ENCODE results near the gene DHFR2.

DNA sequence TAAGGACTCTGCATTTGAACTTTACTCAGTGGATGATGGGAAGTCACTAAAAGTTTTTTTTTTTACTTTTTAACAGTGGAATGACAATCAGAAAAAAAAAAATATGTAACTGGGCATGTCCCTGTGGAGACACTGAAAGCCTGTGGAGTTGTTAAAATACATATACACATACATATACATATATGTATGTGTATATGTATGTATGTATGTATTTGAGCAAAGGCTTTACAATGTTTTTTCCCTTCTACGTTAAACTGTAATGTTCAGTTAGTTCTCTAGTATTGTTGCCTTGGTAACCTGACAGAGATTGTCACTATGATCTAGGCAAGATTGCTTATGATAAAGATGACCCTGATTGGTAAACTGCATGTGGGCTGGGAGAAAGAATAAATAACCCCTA is 30.4 kb upstream of the DHFR2 start:
- TF ChIP-seq EZH2phosphoT487 (IDR thresholded peaks at IDR 0.05; ENCODE audit: low read depth) = no peak
- TF ChIP-seq, protein P1, sequence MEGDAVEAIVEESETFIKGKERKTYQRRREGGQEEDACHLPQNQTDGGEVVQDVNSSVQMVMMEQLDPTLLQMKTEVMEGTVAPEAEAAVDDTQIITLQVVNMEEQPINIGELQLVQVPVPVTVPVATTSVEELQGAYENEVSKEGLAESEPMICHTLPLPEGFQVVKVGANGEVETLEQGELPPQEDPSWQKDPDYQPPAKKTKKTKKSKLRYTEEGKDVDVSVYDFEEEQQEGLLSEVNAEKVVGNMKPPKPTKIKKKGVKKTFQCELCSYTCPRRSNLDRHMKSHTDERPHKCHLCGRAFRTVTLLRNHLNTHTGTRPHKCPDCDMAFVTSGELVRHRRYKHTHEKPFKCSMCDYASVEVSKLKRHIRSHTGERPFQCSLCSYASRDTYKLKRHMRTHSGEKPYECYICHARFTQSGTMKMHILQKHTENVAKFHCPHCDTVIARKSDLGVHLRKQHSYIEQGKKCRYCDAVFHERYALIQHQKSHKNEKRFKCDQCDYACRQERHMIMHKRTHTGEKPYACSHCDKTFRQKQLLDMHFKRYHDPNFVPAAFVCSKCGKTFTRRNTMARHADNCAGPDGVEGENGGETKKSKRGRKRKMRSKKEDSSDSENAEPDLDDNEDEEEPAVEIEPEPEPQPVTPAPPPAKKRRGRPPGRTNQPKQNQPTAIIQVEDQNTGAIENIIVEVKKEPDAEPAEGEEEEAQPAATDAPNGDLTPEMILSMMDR (IDR thresholded peaks at IDR 0.05; ENCODE audit: low read depth, low read length) = no peak

Data from OCI-LY3 (cell line).